ENCODE results near the gene MED15.

- TF ChIP-seq POLR2AphosphoS5 (IDR thresholded peaks at IDR 0.05; ENCODE audit: low read depth, low read length) = no peak
- no peak for TF ChIP-seq POLR2A (IDR thresholded peaks at IDR 0.05; ENCODE audit: low read depth, low read length)
- TF ChIP-seq TAF1 (IDR thresholded peaks at IDR 0.05; ENCODE audit: low read depth, low read length) = no peak
- TF ChIP-seq SPI1 (IDR thresholded peaks at IDR 0.05; ENCODE audit: low read depth, low read length) = no peak
Observed at GRCh38 chr22:20583471-20583922, 76.1 kb downstream of the MED15 start.
